HepG2 (cell line): Measurements from ENCODE around the gene GABBR2.

Experiments
- AKAP8 ChIP-seq: sonication (generic); formaldehyde crosslinking; IDR thresholded peaks from 2 replicates; pipeline ENCODE4 v1.5.1; 2020; ENCODE audit warnings: mild to moderate bottlenecking, missing genetic modification reagents
- HOXA5 ChIP-seq: sonication (generic); formaldehyde crosslinking; IDR thresholded peaks from 2 replicates; pipeline ENCODE4 v1.4.0; 2020; ENCODE audit warnings: missing genetic modification reagents
- KDM1A ChIP-seq: IDR thresholded peaks from 2 replicates; pipeline ENCODE4 v1.6.1; 2016; ENCODE audit warnings: missing compliant biosample characterization
- NBN ChIP-seq: fragments of 450-650 bp; conservative IDR thresholded peaks from 2 replicates; pipeline ENCODE4 v1.6.1; 2017
- RNF2 ChIP-seq: fragments of 450-650 bp; conservative IDR thresholded peaks from 2 replicates; pipeline ENCODE4 v1.6.1; 2016; ENCODE audit warnings: low read depth
- SSRP1 ChIP-seq: IDR thresholded peaks from 2 replicates; pipeline ENCODE4 v1.6.1; 2016; ENCODE audit warnings: control low read depth
- ZNF549 ChIP-seq: sonication (generic); formaldehyde crosslinking; IDR thresholded peaks from 2 replicates; pipeline ENCODE4 v1.5.0; 2020; ENCODE audit warnings: missing genetic modification reagents
- ZNF616 ChIP-seq: sonication (generic); formaldehyde crosslinking; IDR thresholded peaks from 2 replicates; pipeline ENCODE4 v1.5.0; 2020; ENCODE audit warnings: low read depth, mild to moderate bottlenecking, missing genetic modification reagents
- TF ChIP-seq, protein P1 (sequence below): sonication (generic); formaldehyde crosslinking; IDR thresholded peaks from 2 replicates; pipeline ENCODE4 v1.5.0; 2020; ENCODE audit warnings: mild to moderate bottlenecking, missing genetic modification reagents, moderate library complexity
- TF ChIP-seq, protein P2 (sequence below): sonication (generic); formaldehyde crosslinking; conservative IDR thresholded peaks from 2 replicates; pipeline ENCODE4 v1.4.0; 2020; ENCODE audit warnings: mild to moderate bottlenecking, missing genetic modification reagents, moderate library complexity
- TF ChIP-seq, protein P3 (sequence below), 2 experiments: IDR thresholded peaks; 2 replicates each; pipeline ENCODE4 v1.6.1; 2011 to 2012; ENCODE audit warnings: low read length in 2 of 2, borderline replicate concordance in 1 of 2, low read depth in 1 of 2, mild to moderate bottlenecking in 1 of 2, moderate library complexity in 1 of 2

DNA sequence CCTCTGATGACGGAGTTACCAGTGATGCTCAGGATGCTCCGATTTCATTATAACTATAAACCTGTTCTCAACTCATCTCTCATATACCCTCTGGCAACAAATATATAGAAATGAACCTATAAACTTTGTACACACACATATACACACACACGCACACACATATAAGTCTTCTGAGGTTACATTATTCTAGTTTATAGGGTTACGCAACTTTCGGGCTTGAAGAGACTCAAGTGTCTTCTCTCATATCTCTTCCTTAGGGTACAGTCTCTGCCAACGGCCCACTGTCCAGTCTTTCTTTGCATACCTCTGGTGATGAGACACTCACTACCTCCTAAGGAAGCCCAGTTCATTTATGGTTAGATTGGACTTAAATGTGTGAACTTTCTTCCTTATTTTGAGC lies 383.9 kb downstream of the GABBR2 start:
- TF ChIP-seq ZNF616 (CRISPR knock-in tag) (no peak), NBN (no peak), KDM1A (CRISPR knock-in tag) (no peak), RNF2 (no peak), SSRP1 (CRISPR knock-in tag) (no peak), ZNF549 (CRISPR knock-in tag) (no peak), HOXA5 (CRISPR knock-in tag) (no peak), AKAP8 (CRISPR knock-in tag) (no peak)
- TF ChIP-seq, protein P1, sequence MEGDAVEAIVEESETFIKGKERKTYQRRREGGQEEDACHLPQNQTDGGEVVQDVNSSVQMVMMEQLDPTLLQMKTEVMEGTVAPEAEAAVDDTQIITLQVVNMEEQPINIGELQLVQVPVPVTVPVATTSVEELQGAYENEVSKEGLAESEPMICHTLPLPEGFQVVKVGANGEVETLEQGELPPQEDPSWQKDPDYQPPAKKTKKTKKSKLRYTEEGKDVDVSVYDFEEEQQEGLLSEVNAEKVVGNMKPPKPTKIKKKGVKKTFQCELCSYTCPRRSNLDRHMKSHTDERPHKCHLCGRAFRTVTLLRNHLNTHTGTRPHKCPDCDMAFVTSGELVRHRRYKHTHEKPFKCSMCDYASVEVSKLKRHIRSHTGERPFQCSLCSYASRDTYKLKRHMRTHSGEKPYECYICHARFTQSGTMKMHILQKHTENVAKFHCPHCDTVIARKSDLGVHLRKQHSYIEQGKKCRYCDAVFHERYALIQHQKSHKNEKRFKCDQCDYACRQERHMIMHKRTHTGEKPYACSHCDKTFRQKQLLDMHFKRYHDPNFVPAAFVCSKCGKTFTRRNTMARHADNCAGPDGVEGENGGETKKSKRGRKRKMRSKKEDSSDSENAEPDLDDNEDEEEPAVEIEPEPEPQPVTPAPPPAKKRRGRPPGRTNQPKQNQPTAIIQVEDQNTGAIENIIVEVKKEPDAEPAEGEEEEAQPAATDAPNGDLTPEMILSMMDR = no peak
- TF ChIP-seq, protein P2, sequence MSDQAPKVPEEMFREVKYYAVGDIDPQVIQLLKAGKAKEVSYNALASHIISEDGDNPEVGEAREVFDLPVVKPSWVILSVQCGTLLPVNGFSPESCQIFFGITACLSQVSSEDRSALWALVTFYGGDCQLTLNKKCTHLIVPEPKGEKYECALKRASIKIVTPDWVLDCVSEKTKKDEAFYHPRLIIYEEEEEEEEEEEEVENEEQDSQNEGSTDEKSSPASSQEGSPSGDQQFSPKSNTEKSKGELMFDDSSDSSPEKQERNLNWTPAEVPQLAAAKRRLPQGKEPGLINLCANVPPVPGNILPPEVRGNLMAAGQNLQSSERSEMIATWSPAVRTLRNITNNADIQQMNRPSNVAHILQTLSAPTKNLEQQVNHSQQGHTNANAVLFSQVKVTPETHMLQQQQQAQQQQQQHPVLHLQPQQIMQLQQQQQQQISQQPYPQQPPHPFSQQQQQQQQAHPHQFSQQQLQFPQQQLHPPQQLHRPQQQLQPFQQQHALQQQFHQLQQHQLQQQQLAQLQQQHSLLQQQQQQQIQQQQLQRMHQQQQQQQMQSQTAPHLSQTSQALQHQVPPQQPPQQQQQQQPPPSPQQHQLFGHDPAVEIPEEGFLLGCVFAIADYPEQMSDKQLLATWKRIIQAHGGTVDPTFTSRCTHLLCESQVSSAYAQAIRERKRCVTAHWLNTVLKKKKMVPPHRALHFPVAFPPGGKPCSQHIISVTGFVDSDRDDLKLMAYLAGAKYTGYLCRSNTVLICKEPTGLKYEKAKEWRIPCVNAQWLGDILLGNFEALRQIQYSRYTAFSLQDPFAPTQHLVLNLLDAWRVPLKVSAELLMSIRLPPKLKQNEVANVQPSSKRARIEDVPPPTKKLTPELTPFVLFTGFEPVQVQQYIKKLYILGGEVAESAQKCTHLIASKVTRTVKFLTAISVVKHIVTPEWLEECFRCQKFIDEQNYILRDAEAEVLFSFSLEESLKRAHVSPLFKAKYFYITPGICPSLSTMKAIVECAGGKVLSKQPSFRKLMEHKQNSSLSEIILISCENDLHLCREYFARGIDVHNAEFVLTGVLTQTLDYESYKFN (CRISPR knock-in tag) = no peak
- TF ChIP-seq, protein P3, sequence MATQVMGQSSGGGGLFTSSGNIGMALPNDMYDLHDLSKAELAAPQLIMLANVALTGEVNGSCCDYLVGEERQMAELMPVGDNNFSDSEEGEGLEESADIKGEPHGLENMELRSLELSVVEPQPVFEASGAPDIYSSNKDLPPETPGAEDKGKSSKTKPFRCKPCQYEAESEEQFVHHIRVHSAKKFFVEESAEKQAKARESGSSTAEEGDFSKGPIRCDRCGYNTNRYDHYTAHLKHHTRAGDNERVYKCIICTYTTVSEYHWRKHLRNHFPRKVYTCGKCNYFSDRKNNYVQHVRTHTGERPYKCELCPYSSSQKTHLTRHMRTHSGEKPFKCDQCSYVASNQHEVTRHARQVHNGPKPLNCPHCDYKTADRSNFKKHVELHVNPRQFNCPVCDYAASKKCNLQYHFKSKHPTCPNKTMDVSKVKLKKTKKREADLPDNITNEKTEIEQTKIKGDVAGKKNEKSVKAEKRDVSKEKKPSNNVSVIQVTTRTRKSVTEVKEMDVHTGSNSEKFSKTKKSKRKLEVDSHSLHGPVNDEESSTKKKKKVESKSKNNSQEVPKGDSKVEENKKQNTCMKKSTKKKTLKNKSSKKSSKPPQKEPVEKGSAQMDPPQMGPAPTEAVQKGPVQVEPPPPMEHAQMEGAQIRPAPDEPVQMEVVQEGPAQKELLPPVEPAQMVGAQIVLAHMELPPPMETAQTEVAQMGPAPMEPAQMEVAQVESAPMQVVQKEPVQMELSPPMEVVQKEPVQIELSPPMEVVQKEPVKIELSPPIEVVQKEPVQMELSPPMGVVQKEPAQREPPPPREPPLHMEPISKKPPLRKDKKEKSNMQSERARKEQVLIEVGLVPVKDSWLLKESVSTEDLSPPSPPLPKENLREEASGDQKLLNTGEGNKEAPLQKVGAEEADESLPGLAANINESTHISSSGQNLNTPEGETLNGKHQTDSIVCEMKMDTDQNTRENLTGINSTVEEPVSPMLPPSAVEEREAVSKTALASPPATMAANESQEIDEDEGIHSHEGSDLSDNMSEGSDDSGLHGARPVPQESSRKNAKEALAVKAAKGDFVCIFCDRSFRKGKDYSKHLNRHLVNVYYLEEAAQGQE (IDR thresholded peaks at IDR 0.05; ENCODE audit: borderline replicate concordance in 1 of 2, low read depth in 1 of 2, low read length in 2 of 2) = no peak
